MV-4-11 (cell line): ENCODE measurements around the gene OPCML.

ENCODE experiments used
- DNase-seq: peaks from one replicate; lab custom pipeline; 2025; lab: John Stamatoyannopoulos, UW

Gene OPCML

GRCh38 chr11:132937016-132937415, 595.3 kb downstream of the OPCML start:
- DNase-seq: no peak

DNA sequence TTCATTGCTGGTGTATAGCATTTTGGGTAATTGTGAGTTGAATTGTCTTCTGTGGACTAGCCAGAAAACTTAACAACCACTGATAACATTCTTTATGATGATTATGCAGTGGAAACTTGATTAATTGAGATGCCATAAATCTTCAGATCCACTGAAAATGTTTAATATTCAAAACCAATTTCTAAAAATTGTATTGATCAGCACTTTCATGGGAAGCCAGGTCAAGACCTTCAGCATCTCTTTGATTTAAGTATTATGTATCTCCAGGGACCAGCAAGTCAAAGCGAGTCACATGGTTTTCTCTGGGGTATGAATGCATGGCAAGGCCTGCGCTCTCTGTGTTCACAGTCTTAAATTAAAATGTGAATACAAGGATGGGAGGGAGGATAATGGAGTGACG, 596.9 kb downstream of the OPCML start:
- no peak for DNase-seq

DNA sequence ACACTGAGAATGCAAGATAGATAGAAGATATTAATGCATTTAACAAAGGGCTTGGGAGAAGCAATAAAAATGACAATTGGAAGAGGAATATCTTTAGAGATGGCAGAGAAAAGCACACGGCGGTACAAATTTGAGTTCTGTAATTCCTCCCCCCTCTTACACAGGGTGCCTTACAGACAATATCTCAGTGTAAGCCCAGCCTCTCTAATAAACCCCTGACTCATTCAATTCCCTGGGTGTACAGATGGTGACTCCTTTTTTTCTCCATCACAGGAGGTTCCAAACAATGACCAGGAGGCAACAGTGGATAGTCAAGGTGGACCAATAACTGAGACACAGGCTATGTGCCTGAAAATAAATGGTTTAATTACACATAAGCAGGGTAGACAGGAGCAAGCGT, 598.6 kb downstream of the OPCML start:
- DNase-seq: no peak

DNA sequence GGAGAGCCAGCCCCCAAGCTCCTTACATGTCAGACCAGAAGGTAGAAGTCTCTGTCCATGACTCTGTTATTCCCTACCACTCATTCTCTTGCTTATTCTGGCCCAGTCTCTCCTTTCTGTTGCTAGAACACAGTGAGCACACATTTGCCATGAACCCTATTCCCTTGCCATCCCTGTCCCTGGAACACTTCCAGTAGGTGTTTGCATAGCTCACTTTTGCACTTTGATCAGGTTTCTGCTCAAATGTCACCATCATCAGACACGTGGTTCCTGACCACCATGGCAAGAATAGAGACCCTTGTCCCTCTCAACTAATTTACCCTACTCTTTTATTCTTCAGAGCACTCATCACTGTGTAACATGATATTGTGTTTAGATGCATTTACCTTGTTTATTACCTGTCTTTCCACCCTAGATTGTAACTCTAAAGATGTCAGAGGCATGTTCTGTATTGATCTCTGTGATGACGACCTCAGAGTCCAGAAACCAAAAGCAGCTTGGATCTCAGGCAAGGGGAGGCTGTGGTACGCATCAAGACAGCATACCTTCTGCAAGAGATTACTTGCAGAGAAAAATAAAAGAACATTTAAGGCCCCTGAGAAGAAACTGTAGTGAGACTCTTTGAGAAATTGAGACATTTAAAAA, 606.4 kb downstream of the OPCML start:
- no peak for DNase-seq

- no peak for DNase-seq
Observed at GRCh38 chr11:132921597-132921996, 610.7 kb downstream of the OPCML start.

DNA sequence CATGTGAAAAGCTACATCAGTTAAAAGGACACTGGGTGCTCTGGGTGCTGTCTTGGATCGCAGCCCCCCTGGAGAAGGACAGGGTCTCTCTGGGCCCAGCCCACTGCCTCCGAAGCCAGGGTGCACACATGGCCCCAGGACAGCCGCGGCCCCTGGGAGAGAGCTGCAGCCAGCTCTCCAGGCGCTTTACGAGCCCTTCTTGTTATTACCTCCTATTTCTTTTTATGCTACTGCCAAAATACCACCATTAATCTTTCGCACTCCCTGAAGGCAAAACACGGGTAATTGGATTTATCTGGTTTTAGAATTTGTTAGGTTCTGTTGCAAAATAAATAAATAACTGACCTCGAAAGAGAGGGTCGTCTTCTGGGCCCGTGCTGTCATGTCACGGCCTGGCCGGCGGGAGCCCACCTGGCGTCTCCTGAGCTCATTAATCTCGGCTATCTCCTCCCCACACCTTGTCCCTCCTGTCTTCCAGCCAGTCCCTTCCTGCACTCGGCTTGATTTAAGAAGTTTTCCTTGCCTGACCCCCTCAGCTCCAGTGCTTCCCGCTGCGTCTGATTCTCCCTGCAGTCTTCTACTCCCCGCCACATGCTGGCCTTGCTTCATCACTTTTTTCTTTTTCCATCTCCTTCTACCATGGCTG, 611.7 kb downstream of the OPCML start:
- no peak for DNase-seq

DNA sequence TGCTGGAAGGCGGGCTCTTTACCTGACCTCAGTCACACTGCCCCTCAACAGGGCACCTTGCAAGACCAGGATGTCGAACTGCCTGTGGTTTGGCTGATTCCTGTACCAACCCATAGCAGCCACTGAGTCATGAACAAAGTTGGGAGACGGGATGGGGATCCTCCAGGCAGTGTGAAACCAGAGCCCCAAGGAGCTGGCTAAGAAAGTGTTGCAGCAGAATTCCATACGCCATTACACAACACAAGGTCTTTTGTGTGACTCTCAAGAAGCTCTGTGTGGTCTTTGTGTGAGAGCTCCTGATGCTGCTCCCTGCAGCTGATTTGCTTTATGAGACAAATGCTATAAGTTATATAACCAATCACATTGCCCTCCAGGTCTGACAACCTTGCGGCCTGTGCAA, 617.7 kb downstream of the OPCML start:
- no peak for DNase-seq

DNA sequence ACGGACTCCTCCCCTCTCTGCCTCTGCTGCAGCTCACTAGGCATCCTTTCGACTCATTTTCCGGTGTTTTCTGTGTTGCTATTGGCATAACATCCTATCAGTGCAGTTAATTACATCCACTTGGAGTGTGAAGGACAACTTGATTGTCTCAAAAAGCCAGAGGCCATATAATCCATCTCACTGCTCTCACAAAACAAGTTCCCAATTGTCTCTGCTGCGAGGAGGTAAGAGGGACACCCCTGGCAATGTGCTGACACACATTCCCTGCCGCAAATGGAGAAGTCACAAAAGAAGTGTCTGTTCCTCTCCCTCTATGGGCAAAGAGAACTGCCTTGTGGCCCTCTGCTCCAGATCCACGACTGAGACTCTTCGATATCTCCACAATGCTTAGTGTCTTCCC, 618.4 kb downstream of the OPCML start:
- no peak for DNase-seq

DNA sequence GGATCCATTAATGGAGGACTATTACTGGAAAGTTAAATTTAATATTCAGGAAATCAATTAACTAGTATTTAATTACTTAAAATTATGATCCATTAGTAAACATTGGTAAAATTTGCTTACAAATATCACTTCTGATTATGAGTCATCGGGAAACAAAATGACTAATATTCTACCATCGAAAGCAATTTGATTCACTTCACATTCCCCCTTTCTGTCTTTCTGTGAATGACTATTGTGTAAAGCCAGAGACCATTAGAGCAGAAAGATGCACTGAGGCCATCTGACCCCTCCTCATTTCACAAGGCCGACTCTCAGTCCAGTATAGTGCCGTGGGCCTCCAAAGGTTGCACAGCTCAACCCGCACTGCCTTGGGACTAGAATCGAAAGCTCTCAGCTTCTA, 619.0 kb downstream of the OPCML start:
- no peak for DNase-seq

DNA sequence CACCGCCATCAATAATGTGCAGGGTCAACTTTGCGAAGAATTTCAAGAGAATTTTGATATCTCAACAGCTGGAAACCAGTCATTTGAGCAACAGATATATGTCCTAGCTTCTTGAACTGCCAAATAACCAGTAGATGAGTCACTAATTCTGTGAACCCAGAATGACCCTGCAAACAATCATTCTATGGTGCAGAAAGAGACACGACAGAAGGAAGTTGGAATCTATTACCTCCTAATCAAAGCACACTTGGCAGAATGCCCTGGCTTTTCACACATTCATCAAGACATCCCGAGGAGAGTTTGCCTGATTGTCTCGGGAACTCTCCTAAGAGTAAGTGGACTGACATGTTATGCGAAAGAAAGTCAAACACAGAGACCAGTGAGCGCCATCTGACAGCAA, 621.1 kb downstream of the OPCML start:
- no peak for DNase-seq

DNA sequence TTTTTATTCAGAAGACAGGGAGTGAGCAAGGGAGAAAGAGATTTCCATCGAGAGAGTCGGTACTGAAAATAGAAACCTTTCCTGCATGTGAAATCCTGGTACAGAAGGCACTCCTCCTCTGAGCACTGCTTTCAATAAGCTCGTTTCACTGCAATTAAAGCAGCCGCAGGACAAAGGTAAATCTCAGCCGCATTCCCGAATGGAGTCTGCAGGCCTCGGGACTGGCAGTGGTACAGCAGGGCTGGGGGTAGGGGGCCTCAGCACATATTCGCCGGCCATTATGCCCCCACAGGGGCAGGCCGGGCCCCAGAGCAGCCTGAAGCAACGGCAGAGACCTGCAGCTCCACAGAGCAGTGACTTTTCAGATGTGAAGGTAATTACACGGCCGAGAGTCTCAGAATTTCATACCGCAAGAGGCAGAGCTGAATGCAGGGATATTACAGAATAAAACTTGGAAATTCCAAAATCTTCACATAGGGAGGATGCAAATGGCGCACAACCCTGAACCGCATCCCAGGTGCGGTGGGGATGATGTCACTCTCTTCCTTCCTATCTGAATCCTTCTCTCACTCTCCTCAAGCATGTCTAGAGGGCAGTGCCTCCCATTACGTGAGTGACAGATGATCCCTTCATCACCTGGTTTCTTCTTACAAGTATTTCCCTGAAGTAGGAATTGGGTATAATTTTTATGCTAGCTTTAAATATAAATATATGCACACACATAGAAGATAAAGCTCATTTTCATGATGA, 622.1 kb downstream of the OPCML start:
- DNase-seq: no peak

- DNase-seq: no peak
Observed at GRCh38 chr11:132909021-132909606, 623.2 kb downstream of the OPCML start.

GRCh38 chr11:132908414-132908810, 623.9 kb downstream of the OPCML start:
- DNase-seq: no peak

GRCh38 chr11:132907651-132908413, 624.5 kb downstream of the OPCML start:
- DNase-seq: no peak

DNA sequence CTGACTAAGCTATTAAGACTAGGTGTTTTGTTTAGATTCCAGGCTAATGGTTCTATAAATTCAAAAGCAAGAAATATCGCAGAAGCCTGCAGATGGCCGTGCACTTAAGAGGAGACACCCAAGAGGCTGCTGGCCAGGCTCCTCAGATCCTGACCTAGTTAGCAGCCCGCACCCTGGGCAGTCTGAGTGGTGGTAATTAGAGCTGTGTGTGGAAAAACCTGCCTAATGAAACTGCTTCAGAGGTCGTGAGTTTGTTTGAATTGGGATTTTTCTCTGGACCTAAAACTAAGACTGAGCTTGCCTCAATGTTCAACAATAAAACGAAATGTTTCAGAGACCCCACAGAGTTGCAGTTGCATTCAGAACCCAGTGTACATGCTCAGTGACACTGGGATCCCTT, 627.7 kb downstream of the OPCML start:
- DNase-seq: no peak

GRCh38 chr11:132904091-132904490, 628.2 kb downstream of the OPCML start:
- no peak for DNase-seq

GRCh38 chr11:132901638-132902471, 630.4 kb downstream of the OPCML start:
- peak; percentile 29 for DNase-seq

- no peak for DNase-seq
Observed at GRCh38 chr11:132898676-132899075, 633.6 kb downstream of the OPCML start.

DNA sequence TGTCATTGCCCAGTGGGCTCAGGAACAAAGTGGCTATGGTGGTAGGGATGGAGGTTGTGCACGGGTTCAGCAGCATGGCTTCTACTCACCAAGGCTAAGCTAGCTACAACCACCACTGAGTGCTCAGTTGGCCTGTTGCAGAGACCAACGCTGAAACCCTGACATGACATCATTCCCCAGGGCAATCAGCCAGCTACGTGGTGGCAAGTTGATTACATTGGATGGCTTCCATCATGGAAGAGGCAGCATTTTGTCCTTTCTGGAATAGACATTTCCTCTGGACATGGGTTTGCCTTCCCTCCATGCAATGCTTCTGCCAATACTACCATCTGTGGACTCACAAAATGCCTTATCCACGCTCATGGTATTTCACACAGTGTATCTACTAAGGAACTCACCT, 634.3 kb downstream of the OPCML start:
- DNase-seq: no peak

DNA sequence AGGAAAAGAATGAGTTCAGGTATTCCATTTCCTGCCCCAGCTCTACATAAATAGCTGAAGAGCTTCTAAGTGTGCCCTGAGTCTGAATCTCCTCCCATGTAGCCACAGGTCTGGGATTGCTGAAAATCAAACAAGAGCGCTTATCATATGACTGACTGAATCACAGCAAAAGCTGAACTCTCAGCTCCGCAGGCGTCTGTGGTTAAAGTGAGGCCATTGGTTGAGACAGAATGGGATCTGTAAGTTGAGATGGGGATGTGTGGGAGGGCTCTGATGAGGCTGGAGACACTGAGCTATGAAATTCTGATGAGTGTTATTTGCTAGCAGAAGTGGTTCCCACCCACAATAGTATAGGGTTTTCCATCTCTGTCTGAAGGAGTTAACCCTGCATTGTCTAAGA, 637.0 kb downstream of the OPCML start:
- no peak for DNase-seq

DNA sequence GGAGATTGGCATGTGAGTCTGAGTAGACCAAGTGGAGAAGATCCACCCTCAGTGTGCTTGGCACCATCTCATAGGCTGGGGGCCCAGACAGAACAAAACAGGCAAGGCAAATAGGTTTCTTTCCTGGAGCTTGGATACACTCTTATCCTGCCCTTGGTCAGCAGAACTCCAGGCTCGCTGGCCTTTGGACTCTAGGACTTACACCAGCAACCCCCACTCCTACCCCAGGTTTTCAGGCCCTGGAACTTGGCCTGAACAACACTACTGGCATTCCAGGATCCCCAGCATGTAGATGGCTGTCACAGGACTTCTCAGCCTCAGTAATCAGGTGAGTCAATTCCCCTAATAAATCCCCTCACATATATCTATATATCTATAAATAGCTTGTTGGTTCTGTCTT, 637.7 kb downstream of the OPCML start:
- no peak for DNase-seq
